Esophagus muscularis mucosa (tissue), 4 donors: Measurements from ENCODE around the gene ANO3. TPM values are rescaled to one million over a fixed set of nuclear protein-coding genes. Genes with fewer than 3 reads are reported as not detected.

ENCODE experiments used
- DNase-seq: peaks from one replicate; pipeline ENCODE4 v3.0.0-alpha.2; 2017; ENCODE audit errors: extremely low spot score
- H3K27ac ChIP-seq, 4 donors: fragments of 200-600 bp; sonication (generic); replicated peaks in 1 of 4; 1 replicate in 3 of 4; 2 replicates in 1 of 4; pipeline ENCODE4 v1.5.1; 2016 to 2019; ENCODE audit warnings: mild to moderate bottlenecking in 1 of 4
- H3K27me3 ChIP-seq, 4 donors: fragments of 200-600 bp; sonication (generic); one replicate each; pipeline versions ENCODE4 v1.5.1 to v1.6.0; 2016 to 2019
- H3K36me3 ChIP-seq, 4 donors: fragments of 200-600 bp; sonication (generic); one replicate each; pipeline ENCODE4 v1.5.1; 2016 to 2019
- H3K4me1 ChIP-seq, 4 donors: fragments of 200-600 bp; sonication (generic); one replicate each; pipeline ENCODE4 v1.5.1; 2016 to 2019
- H3K4me3 ChIP-seq, 4 donors: fragments of 200-600 bp; sonication (generic); 1 replicate in 2 of 4; 2 replicates in 2 of 4; pipeline ENCODE4 v1.5.1; 2016 to 2019; ENCODE audit warnings: mild to moderate bottlenecking in 4 of 4, moderate library complexity in 1 of 4
- H3K9me3 ChIP-seq, 4 donors: fragments of 200-600 bp; sonication (generic); 1 replicate in 3 of 4; 2 replicates in 1 of 4; pipeline ENCODE4 v1.5.1; 2016 to 2019
- EP300 ChIP-seq: sonication (generic); formaldehyde crosslinking; IDR thresholded peaks from one replicate; pipeline ENCODE4 v1.6.1; 2017; ENCODE audit warnings: antibody characterized with exemption
- POLR2A ChIP-seq: fragments of 450-650 bp; IDR thresholded peaks from one replicate; pipeline ENCODE4 v1.6.1; 2017; ENCODE audit warnings: antibody characterized with exemption, moderate library complexity, mild to moderate bottlenecking, low read depth
- POLR2AphosphoS5 ChIP-seq, 2 donors: sonication (generic); formaldehyde crosslinking; IDR thresholded peaks; one replicate each; pipeline ENCODE4 v1.6.1; 2017; ENCODE audit warnings: antibody characterized with exemption in 2 of 2
- WGBS: methylation state at CpG from one replicate; pipeline ENCODE4 v1.1.5; 2018; 5-methylcytosine and 5-hydroxymethylcytosine counted together
- intact Hi-C: fragments of 100-400 bp; cut with DNase I; formaldehyde crosslinking; loops from one replicate; pipeline ENCODE4 v1.15.1; 2023
- total RNA-seq, 4 donors: library from RNA; depleted of rRNA; stranded (reverse); fragments of >200 nt; gene quantifications; one replicate each; pipeline versions ENCODE4 v1.1.0 to v1.2.1, GENCODE V29; 2016
- TF ChIP-seq, protein P1 (sequence below), 3 experiments: fragments of 200-600 bp in 2 of 3; fragments of 450-650 bp in 1 of 3; sonication (generic) in 2 of 3; IDR thresholded peaks; one replicate each; pipeline ENCODE4 v1.5.1; 2017 to 2019; ENCODE audit warnings: antibody characterized with exemption in 3 of 3, mild to moderate bottlenecking in 2 of 3, moderate library complexity in 1 of 3

The ANO3 gene
- total RNA-seq, 4 donors from 2014 or later: 0.17 TPM; not detected in 3

DNA sequence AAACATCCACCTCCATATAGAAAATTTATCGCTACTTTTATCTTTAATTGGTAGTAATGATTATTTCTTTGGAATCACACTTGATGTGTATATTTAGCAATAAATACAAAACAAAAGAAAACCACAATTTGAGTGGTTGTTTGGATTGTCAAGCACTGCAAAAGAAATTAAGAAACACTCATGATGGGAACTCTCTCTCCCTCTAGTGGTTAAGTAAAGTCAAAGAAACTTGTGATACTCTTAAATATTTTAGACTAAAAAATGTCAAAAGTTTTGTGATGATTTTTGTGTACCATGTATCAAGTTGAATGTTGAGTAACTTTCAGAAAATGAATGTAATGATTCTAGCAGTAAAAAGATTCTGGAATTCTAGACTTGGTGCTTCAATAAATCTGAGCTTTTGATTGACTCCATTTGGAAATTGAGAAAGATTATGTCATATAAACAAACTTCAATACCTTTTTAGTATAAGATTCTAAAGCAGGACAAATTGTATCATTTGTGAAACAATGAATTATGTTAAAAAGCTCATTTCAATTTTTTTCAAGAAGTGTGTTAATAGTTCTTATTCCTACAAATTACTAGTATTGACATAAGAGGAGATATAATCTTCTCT, 219.4 kb downstream of the ANO3 start:
- H3K4me3 ChIP-seq: no peak overlapping the region
- H3K4me1 ChIP-seq: no peaks in the 10 kb centered on the region
- no peaks in the 10 kb centered on the region for H3K36me3 ChIP-seq
- H3K27ac ChIP-seq: no peak overlapping the region
- no peak for DNase-seq
- H3K27me3 ChIP-seq: no peaks in the 10 kb centered on the region
- WGBS: 73% methylated on average over 1 of the region's 1 CpG
- TF ChIP-seq POLR2AphosphoS5 (IDR thresholded peaks at IDR 0.05): no peak
- TF ChIP-seq, protein P1, sequence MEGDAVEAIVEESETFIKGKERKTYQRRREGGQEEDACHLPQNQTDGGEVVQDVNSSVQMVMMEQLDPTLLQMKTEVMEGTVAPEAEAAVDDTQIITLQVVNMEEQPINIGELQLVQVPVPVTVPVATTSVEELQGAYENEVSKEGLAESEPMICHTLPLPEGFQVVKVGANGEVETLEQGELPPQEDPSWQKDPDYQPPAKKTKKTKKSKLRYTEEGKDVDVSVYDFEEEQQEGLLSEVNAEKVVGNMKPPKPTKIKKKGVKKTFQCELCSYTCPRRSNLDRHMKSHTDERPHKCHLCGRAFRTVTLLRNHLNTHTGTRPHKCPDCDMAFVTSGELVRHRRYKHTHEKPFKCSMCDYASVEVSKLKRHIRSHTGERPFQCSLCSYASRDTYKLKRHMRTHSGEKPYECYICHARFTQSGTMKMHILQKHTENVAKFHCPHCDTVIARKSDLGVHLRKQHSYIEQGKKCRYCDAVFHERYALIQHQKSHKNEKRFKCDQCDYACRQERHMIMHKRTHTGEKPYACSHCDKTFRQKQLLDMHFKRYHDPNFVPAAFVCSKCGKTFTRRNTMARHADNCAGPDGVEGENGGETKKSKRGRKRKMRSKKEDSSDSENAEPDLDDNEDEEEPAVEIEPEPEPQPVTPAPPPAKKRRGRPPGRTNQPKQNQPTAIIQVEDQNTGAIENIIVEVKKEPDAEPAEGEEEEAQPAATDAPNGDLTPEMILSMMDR (IDR thresholded peaks at IDR 0.05): peak in 1 of 3 experiments; percentile 35
- intact Hi-C loops: no loop called here
- no peaks in the 10 kb centered on the region for H3K9me3 ChIP-seq

DNA sequence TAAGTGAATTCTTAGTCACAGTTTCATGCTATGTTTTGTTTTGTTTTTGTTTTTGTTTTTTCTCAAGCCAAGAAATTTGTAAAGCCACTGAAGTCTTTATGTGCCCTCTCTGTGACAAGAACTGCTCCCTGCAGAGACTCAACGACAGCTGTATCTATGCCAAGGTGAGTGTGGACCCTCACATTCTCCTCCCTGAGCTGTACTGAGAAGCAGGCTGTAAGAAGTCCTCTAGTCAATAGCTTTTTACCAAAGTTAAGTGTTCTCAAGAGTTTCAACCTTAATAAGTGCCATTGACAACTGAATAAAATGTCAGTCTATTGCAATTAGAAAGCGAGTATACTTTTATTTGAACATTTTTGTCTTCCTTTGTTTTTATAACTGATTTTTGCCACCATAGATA, 221.3 kb downstream of the ANO3 start:
- intact Hi-C loops: no loop called here

DNA sequence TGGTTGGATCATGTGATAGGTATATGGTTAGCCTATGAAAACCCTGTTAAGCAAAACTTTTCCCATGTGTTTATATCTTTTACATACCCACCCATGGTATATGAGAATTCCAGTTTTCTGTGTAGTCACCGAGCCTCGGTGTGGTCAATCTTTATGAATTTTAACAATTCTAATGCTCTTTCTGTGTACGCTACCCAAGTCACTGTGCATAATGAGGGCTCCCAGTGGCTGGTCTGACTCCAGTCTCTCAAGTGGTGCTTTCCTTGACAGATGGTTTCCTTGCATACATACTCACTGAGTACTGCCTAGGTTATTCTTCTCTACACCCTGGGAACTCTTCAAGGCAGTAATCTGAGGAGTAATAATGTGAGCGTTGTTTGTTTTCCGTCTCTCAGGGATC, 222.5 kb downstream of the ANO3 start:
- Histone ChIP-seq H3K36me3 (no peaks in the 10 kb centered on the region), H3K27me3 (no peaks in the 10 kb centered on the region), H3K27ac (no peak overlapping the region), H3K4me1 (no peaks in the 10 kb centered on the region), H3K9me3 (no peaks in the 10 kb centered on the region), H3K4me3 (no peak overlapping the region)
- TF ChIP-seq EP300 (no peak), POLR2AphosphoS5 (IDR thresholded peaks at IDR 0.05) (no peak), POLR2A (no peak)
- TF ChIP-seq, protein P1 (IDR thresholded peaks at IDR 0.05): no peak
- 77% methylated on average over 5 of the region's 5 CpGs for WGBS
- intact Hi-C loops: no loop called here
- DNase-seq: no peak

More for the DNA sequence above, 221.3 kb downstream of the ANO3 start:
- Histone ChIP-seq H3K27me3 (no peaks in the 10 kb centered on the region), H3K36me3 (no peaks in the 10 kb centered on the region), H3K4me3 (no peak overlapping the region), H3K27ac (no peak overlapping the region), H3K9me3 (no peaks in the 10 kb centered on the region), H3K4me1 (no peaks in the 10 kb centered on the region)
- TF ChIP-seq POLR2A (no peak), POLR2AphosphoS5 (IDR thresholded peaks at IDR 0.05) (no peak), EP300 (no peak)
- TF ChIP-seq, protein P1 (IDR thresholded peaks at IDR 0.05): no peak
- DNase-seq: no peak
- WGBS: 78% methylated on average over 2 of the region's 2 CpGs

DNA sequence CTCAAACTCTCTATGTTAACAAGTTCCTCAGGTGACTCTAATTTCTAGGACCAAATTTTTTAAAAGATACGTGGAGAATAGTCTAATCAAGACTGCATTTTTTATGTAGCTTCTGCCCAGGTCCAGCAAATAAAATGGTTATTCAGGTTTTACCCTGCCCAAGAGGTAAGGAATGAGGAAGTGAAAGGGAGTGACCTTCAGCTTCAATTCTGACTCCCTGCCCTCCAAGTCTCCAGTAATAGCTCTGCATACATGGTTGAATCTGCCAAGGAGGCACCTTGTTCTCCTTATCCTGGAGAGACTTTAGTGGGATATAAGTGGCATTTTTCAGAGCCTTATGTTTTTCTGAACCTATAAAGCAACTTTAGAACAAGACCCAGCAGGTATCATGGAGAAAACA, 224.7 kb downstream of the ANO3 start:
- Histone ChIP-seq H3K9me3 (no peaks in the 10 kb centered on the region), H3K27me3 (no peaks in the 10 kb centered on the region), H3K4me1 (no peaks in the 10 kb centered on the region), H3K27ac (no peak overlapping the region), H3K4me3 (no peak overlapping the region), H3K36me3 (no peaks in the 10 kb centered on the region)
- 89% methylated on average over 1 of the region's 1 CpG for WGBS
- no peak for TF ChIP-seq POLR2A
- TF ChIP-seq, protein P1 (IDR thresholded peaks at IDR 0.05): no peak
- no peak for TF ChIP-seq POLR2AphosphoS5 (IDR thresholded peaks at IDR 0.05)
- no peak for TF ChIP-seq EP300
- DNase-seq: no peak
- intact Hi-C loops: no loop called here

DNA sequence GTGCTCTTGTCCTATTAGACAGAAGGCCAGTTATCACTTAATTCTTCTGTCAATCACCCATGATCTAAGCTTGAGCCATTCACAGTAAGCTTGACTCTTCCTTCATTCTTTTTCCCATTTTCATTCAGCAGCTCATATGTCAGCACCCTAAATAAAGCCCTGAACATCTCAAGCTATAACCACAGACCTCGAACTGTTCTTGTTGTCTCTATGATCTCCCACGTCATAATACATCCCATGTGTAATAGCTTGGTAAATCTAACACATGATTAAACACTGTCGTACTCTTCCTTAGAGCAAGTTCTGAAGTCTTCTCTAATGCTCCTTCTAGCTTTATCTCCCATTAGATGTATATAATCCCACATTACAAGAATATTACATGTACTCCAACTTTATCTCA, 225.7 kb downstream of the ANO3 start:
- no peak overlapping the region for H3K27ac ChIP-seq
- no peak for DNase-seq
- intact Hi-C loops: no loop called here
- WGBS: 55% methylated on average over 3 of the region's 3 CpGs
- TF ChIP-seq POLR2AphosphoS5 (IDR thresholded peaks at IDR 0.05) (no peak), POLR2A (no peak), EP300 (no peak)
- TF ChIP-seq, protein P1 (IDR thresholded peaks at IDR 0.05): no peak
- H3K27me3 ChIP-seq: no peaks in the 10 kb centered on the region
- no peak overlapping the region for H3K4me3 ChIP-seq
- no peaks in the 10 kb centered on the region for H3K9me3 ChIP-seq
- H3K36me3 ChIP-seq: no peaks in the 10 kb centered on the region
- H3K4me1 ChIP-seq: no peaks in the 10 kb centered on the region
